Epithelial cell of esophagus (primary cell): ENCODE measurements around the gene NBAS.
"Not testable (repeated sequence)": the region's sequence is repeated elsewhere in the genome, so short reads cannot be mapped to it uniquely, and the experiment has no call there.

Experiments
- DNase-seq: peaks from one replicate; pipeline ENCODE4 v3.0.0; 2010; ENCODE audit warnings: low read depth
- H3K4me3 ChIP-seq: 2 replicates; pipeline ENCODE4 v1.5.1; 2011; ENCODE audit warnings: mild to moderate bottlenecking, low read length, control low read depth
- TF ChIP-seq, protein P1 (sequence below): IDR thresholded peaks from 2 replicates; pipeline ENCODE4 v1.5.1; 2011; ENCODE audit warnings: low read depth, mild to moderate bottlenecking, low read length, control low read depth, inconsistent platforms; ENCODE audit not compliant: insufficient read depth; ENCODE audit errors: missing control alignments

The NBAS gene

DNA sequence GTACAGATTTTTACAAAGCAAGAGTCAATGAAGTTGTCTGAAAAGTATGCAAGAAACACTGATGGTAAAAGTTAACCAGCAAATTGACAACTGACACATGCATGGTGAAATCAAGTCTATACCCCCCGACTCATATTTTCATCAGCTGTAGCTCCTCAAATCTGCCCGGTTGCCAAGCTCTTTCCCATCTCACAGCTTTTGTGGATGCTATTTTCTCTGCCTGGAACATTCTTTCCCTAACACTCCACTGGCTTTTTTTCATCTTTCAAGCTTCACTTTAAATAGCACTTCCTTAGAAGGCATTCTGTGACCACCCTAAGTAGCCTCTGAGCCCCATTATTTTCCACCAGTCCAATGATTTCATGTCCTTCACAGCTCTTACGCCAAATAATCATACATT lies 18.1 kb downstream of the NBAS start:
- no peak overlapping the region for H3K4me3 ChIP-seq
- TF ChIP-seq, protein P1, sequence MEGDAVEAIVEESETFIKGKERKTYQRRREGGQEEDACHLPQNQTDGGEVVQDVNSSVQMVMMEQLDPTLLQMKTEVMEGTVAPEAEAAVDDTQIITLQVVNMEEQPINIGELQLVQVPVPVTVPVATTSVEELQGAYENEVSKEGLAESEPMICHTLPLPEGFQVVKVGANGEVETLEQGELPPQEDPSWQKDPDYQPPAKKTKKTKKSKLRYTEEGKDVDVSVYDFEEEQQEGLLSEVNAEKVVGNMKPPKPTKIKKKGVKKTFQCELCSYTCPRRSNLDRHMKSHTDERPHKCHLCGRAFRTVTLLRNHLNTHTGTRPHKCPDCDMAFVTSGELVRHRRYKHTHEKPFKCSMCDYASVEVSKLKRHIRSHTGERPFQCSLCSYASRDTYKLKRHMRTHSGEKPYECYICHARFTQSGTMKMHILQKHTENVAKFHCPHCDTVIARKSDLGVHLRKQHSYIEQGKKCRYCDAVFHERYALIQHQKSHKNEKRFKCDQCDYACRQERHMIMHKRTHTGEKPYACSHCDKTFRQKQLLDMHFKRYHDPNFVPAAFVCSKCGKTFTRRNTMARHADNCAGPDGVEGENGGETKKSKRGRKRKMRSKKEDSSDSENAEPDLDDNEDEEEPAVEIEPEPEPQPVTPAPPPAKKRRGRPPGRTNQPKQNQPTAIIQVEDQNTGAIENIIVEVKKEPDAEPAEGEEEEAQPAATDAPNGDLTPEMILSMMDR: no peak
- no peak for DNase-seq

DNA sequence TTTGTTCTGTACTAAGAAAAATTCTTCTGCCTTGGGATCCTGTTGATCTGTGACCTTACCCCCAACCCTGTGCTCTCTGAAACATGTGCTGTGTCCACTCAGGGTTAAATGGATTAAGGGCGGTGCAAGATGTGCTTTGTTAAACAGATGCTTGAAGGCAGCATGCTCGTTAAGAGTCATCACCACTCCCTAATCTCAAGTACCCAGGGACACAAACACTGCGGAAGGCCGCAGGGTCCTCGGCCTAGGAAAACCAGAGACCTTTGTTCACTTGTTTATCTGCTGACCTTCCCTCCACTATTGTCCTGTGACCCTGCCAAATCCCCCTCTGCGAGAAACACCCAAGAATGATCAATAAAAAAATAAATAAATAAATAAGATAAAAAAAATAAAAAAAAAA lies 18.9 kb downstream of the NBAS start:
- not testable (repeated sequence) for DNase-seq

GRCh38 chr2:15540523-15540922 lies 20.6 kb downstream of the NBAS start:
- H3K4me3 ChIP-seq, DNase-seq: not testable (repeated sequence)

More for the DNA sequence above, 18.9 kb downstream of the NBAS start:
- H3K4me3 ChIP-seq: not testable (repeated sequence)

DNA sequence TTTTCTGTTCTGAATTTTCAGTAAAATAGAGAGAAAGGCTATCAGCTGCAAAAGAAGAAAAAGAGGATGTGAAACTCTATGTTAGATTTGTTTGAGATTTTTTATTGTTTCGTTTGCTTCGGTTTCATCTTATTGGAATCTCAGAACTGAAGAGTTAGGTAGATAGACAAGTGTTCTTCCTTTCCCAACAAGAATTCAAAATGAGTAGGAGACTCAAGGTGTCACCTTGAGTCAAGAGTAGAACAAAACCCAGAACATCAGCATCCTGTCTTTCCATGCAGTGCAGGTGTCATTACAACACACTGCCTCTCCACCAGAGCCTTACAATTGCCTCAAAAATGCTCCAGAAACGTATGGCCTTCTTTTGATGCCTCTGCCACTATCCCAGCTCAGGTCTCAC lies 21.1 kb downstream of the NBAS start:
- DNase-seq: no peak
- TF ChIP-seq, protein P1: no peak
- no peak overlapping the region for H3K4me3 ChIP-seq

- TF ChIP-seq, protein P1: no peak
- H3K4me3 ChIP-seq: no peak overlapping the region
- no peak for DNase-seq
These were observed 22.3 kb downstream of the NBAS start for GRCh38 chr2:15538792-15539191.

DNA sequence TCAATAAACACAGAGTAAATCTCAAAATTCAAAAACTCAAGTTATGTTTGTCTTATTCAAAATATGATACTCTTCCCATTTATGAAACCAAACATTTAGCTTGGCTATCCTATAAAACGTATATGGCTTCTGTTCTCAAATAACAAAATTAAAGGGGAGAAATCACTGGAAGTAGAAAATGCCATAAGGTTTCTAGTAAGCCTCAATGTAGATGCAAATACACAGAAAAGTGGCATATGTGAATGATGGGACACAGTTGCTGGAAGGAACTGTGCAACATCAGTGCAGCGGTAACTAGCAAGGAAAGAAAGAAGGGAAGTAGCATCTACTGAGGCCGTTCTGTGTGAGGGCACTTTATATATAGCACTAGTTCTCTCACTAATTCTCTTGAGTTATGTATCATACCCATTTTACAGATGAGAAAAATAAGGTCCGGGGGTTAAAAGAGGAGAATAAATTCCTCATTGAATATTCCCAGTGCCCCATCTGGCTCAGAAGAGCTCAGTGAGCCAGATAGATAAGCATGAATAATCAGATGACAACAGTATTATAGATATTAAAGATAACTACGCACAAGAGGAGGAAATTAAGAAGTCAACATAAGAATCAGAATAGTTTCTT lies 27.2 kb downstream of the NBAS start:
- DNase-seq: no peak
- TF ChIP-seq, protein P1: no peak
- no peak overlapping the region for H3K4me3 ChIP-seq

DNA sequence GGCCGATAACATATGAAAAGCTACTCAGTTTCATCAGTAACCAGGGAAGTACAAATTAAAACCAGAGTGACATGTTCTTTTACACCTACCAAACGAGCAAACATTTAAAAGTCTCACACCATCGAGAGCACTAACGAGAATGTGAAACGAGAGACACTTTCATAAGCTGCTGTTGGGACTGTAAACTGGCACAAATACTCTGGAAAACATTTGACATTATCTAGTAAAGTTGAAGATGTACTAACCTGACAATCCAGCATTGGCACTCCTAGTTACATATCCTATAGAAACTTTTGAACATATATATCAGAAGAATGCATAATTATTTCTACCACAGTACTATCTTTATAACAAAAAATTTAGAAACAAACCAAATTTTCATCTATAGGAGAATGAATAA lies 28.1 kb downstream of the NBAS start:
- DNase-seq: no peak
- TF ChIP-seq, protein P1: no peak

GRCh38 chr2:15531095-15531854 lies 29.9 kb downstream of the NBAS start:
- no peak for DNase-seq
- H3K4me3 ChIP-seq: no peak overlapping the region
- TF ChIP-seq, protein P1: no peak

More for the DNA sequence above, 28.1 kb downstream of the NBAS start:
- no peak overlapping the region for H3K4me3 ChIP-seq
